SK-N-MC (cell line): Measurements from ENCODE around the gene CDH23.

Source experiments
- DNase-seq: peaks from one replicate; pipeline ENCODE4 v3.0.0-alpha.2; 2011; ENCODE audit warnings: low read depth, low spot score
- H3K27ac ChIP-seq: fragments of 200-600 bp; sonication (generic); 2 replicates; pipeline ENCODE4 v1.5.1; 2016; ENCODE audit warnings: mixed run types
- H3K36me3 ChIP-seq: fragments of 200-600 bp; sonication (generic); 2 replicates; pipeline ENCODE4 v1.6.1; 2017; ENCODE audit warnings: antibody characterized with exemption, low read length, mixed read lengths; ENCODE audit not compliant: insufficient read depth
- H3K4me3 ChIP-seq: fragments of 200-600 bp; sonication (generic); 2 replicates; pipeline ENCODE4 v1.5.1; 2016
- H3K9ac ChIP-seq: fragments of 200-600 bp; sonication (generic); 2 replicates; pipeline ENCODE4 v1.8.0; 2017; ENCODE audit warnings: mixed run types, mixed read lengths; ENCODE audit not compliant: insufficient read length
- H3K9me3 ChIP-seq: fragments of 200-600 bp; sonication (generic); 2 replicates; pipeline ENCODE4 v1.6.1; 2017; ENCODE audit warnings: low read depth, mild to moderate bottlenecking, antibody characterized with exemption, low read length, moderate library complexity, mixed read lengths
- EZH2 ChIP-seq: fragments of 200-600 bp; sonication (generic); IDR thresholded peaks from one replicate; pipeline ENCODE4 v1.6.1; 2017; ENCODE audit warnings: antibody characterized with exemption
- FOXP2 ChIP-seq: optimal IDR thresholded peaks from 2 replicates; pipeline ENCODE3; 2011; ENCODE audit warnings: mild to moderate bottlenecking, moderate library complexity; ENCODE audit not compliant: insufficient read depth; ENCODE audit errors: extremely low read length, control extremely low read depth
- POLR2AphosphoS5 ChIP-seq: IDR thresholded peaks from 2 replicates; pipeline ENCODE4 v1.6.1; 2012; ENCODE audit warnings: mild to moderate bottlenecking, low read depth, low read length, borderline replicate concordance

The CDH23 gene

DNA sequence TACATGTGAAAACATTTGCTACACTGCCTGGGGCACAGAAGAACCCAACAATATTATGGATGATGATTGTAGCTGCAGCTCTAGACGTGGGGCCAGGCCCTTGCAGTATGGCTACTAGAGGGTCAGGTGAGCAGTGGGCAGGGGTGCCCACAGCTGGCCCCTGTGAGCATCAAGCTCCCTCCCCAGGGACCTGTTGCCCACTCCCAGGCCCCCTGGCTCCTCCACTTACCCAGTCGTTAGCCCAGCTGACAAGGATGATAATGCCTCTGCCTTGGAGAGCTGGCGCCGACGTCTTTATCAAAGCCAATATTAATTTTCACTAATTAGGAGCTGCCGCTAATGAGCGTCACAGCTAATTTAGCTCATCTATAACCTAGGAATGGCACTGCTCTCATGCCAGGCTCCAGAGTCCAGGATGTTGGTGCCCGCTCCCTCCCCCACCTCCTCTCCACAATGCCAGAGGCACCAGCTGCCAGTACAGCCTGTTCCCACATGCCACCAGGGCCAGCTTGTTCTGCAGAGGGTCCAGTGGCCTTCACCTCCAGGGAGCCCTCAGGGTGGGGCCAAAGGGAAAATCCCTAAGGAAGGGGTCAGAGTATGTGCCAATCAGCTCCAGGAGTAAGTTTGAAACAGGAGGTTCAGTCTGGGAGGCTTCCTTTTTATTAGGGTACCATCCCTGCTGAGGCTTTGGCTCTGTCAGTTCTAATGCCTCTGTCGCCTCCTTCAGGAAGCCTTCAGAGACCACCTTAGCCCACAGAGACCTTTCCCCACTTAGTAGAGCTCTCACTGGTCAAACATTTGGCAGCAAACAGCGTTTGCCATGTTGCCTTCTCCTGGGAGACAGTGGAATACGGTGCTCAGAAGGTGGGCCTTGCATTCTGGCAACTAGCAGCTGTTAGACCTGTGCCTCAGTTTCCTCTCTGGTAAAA, 77.2 kb downstream of the CDH23 start:
- H3K9me3 ChIP-seq: no peaks in the 10 kb centered on the region
- H3K27ac ChIP-seq: no peak overlapping the region
- no peak for DNase-seq
- H3K9ac ChIP-seq: no peak overlapping the region
- no peaks in the 10 kb centered on the region for H3K36me3 ChIP-seq
- TF ChIP-seq EZH2: no peak
- no peak for TF ChIP-seq POLR2AphosphoS5
- no peak for TF ChIP-seq FOXP2
- no peak overlapping the region for H3K4me3 ChIP-seq

DNA sequence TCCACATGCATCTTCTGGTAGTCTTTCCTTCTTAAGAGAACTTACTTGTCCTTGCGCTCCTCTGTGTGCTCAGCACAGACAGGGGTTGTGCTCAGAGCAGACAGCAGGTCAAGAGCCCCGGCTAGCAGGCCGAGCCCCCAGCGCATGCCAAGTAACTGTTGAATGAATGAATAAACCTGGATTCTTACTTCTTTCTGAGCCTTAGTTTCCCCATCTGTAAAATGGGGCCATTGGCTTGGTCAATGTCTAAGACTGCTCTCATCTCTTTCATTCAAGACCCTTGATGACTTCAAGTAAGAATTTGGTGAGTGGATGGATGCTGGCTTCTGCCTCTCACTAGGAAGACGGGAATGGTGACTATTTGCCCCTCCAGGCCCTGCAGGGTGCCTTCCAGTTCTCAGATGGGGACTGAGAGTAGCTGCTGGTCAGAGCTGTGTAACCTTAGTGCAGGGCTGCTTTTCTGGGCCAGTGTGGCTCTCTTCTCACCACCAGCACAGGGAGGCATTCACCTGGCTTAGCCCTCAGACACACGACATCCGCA, 78.1 kb downstream of the CDH23 start:
- TF ChIP-seq FOXP2: no peak
- no peak for TF ChIP-seq POLR2AphosphoS5
- TF ChIP-seq EZH2: no peak

DNA sequence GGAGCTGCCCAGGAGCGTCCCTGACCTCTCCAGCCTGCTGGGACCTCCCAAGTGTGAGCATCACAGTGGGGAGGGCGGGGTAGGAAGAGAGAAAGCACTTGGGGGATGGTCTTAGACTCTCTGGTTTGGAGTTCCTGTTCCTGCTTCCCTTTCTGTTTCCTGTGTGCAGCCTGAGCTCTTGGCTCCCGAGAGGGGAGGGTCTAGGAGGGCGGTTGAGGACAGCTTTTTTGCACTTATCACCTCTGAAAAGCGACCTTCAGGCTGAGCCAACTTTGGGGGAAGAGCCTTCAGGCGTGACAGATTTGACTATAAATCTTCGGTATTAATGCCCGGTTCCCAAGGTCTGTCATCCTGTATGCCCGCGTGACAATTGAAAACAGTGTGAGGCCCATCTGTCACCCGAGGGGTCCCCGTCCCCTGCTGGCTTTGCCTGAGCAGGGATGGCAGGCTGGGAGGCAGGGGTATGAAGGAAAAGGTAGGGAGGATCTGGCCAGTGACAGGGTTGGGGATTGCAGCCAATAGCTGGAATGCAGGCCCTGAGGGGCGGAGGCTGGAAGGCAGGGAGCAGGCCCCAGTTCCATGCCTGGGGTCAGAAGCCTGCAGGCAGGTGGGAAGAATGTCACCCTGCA, 78.6 kb downstream of the CDH23 start:
- TF ChIP-seq POLR2AphosphoS5: no peak
- no peak for TF ChIP-seq EZH2
- TF ChIP-seq FOXP2: no peak
- Histone ChIP-seq H3K9me3 (no peaks in the 10 kb centered on the region), H3K36me3 (no peaks in the 10 kb centered on the region), H3K4me3 (no peak overlapping the region), H3K27ac (no peak overlapping the region), H3K9ac (no peak overlapping the region)
- no peak for DNase-seq

More for the DNA sequence above, 78.1 kb downstream of the CDH23 start:
- Histone ChIP-seq H3K36me3 (no peaks in the 10 kb centered on the region), H3K27ac (no peak overlapping the region), H3K4me3 (no peak overlapping the region), H3K9me3 (no peaks in the 10 kb centered on the region), H3K9ac (no peak overlapping the region)
- DNase-seq: no peak

GRCh38 chr10:71476228-71477011, 79.7 kb downstream of the CDH23 start:
- Histone ChIP-seq H3K4me3 (no peak overlapping the region), H3K9ac (no peak overlapping the region), H3K27ac (no peak overlapping the region), H3K9me3 (no peaks in the 10 kb centered on the region), H3K36me3 (no peaks in the 10 kb centered on the region)
- TF ChIP-seq POLR2AphosphoS5: no peak
- no peak for TF ChIP-seq FOXP2
- no peak for TF ChIP-seq EZH2
- no peak for DNase-seq

DNA sequence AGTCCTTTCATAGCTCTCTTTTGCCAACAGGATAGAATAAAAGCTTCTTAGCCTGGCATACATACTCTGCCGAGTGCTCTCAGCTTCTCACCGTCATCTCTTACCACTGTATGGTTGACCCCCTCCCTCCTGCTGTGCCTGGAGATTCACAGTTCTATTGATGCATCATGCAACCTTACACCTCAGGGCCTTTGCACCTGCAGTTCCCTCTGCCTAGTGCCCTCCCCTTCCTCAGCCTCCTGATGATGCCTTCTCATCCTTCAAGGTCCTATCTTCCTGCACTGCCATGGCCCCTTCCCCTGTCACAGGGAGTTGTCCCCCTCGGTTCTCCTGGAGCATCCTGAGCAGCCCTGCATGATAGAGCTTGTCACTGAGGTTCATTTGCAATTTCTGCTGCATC, 81.5 kb downstream of the CDH23 start:
- H3K4me3 ChIP-seq: no peak overlapping the region
- no peak overlapping the region for H3K27ac ChIP-seq
- no peak for TF ChIP-seq FOXP2
- no peak for TF ChIP-seq EZH2
- TF ChIP-seq POLR2AphosphoS5: no peak
- no peaks in the 10 kb centered on the region for H3K9me3 ChIP-seq
- no peak overlapping the region for H3K9ac ChIP-seq
- DNase-seq: no peak
- no peaks in the 10 kb centered on the region for H3K36me3 ChIP-seq

DNA sequence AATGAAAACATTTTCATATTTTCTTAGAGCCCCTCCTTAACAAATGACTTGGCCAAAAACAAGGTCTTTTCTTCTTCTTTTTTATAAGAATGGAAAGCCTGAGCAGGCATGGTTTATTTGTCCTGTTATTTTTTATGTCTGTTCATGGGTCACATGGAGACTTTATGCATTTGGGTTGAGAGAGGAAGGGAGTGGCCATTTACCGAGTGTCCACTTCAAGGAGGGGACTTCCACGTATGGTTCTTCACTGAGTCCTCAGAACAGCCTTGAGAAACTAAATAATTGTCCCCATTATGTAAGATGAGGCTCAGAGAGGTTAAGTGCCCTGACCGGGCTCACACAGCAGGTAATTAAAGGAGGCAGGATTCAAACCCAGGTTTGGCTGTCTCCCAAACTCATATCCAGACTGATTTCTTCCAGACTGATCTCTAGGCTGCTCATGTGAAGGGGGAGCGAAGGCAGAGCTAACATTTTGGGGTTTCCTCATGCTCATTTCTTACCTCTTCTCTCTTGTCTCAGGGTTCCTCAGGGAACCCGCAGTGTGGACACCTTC, 82.2 kb downstream of the CDH23 start:
- no peaks in the 10 kb centered on the region for H3K9me3 ChIP-seq
- no peak for DNase-seq
- H3K36me3 ChIP-seq: no peaks in the 10 kb centered on the region
- H3K9ac ChIP-seq: no peak overlapping the region
- H3K27ac ChIP-seq: no peak overlapping the region
- TF ChIP-seq EZH2 (no peak), POLR2AphosphoS5 (no peak), FOXP2 (no peak)
- H3K4me3 ChIP-seq: no peak overlapping the region

- TF ChIP-seq POLR2AphosphoS5: no peak
- TF ChIP-seq EZH2: no peak
- TF ChIP-seq FOXP2: no peak
- DNase-seq: no peak
- no peak overlapping the region for H3K27ac ChIP-seq
- no peak overlapping the region for H3K9ac ChIP-seq
- H3K4me3 ChIP-seq: no peak overlapping the region
- H3K36me3 ChIP-seq: no peaks in the 10 kb centered on the region
- H3K9me3 ChIP-seq: no peaks in the 10 kb centered on the region
Measured at GRCh38 chr10:71479831-71480230, 83.1 kb downstream of the CDH23 start.

DNA sequence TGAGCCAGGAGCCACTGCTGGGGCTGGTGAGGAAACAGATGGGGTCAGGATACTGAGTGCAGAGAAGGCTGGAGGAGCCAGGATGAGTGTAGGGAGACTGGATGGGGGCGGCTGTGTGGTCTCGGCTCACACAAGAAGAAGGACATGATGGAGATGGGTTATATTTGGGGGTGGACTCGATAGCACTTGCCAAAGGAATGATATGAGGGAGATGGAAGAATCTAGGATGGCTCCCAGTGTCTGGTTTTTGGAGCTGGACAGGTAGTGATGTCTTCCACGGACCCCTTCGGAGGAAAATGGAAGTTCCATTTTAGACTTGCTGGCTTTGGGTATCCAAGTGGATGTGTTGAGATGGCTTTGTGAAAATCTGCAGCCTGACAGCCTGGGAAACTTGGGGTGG, 83.9 kb downstream of the CDH23 start:
- no peak for TF ChIP-seq POLR2AphosphoS5
- TF ChIP-seq EZH2: no peak
- no peak for TF ChIP-seq FOXP2
- Histone ChIP-seq H3K9me3 (no peaks in the 10 kb centered on the region), H3K4me3 (no peak overlapping the region), H3K27ac (no peak overlapping the region), H3K36me3 (no peaks in the 10 kb centered on the region), H3K9ac (no peak overlapping the region)
- DNase-seq: no peak
